M059J (cell line): Measurements from ENCODE around the gene SLC26A9. TPM values are rescaled to one million over a fixed set of nuclear protein-coding genes. Genes with fewer than 3 reads are reported as not detected.
"Not testable (repeated sequence)": the region's sequence is repeated elsewhere in the genome, so short reads cannot be mapped to it uniquely, and the experiment has no call there.

Experiments
- DNase-seq: peaks from one replicate; pipeline ENCODE4 v3.0.0-alpha.2; 2012; ENCODE audit warnings: low read depth
- total RNA-seq: library from RNA; depleted of rRNA; stranded (reverse); fragments of >200 nt; shearing (Covaris generic); gene quantifications from 2 replicates; pipeline ENCODE4 v1.2.3, GENCODE V29; 2014

The SLC26A9 gene
- total RNA-seq, 1 experiment from 2014 or later, result not detected

DNA sequence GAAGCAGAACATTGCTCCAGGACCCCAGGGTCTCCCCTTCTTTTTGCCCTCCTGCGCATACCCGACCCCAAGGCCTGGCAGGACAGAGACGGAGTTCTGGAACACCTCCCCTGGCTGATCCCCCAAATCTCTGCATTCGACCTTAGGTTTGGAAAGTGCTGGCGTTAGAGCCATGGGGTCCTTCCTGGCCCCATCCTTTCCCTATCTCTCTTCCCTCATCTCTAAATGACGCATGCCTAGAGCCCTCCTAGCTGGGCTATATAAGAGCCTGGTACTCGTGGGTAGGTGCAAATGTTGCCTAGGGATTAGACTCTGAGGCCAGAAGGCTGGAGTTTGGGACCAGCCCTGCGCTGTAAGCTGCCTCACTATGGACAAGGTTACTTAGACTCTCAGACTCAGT lies 16.6 kb downstream of the SLC26A9 start:
- no peak for DNase-seq

DNA sequence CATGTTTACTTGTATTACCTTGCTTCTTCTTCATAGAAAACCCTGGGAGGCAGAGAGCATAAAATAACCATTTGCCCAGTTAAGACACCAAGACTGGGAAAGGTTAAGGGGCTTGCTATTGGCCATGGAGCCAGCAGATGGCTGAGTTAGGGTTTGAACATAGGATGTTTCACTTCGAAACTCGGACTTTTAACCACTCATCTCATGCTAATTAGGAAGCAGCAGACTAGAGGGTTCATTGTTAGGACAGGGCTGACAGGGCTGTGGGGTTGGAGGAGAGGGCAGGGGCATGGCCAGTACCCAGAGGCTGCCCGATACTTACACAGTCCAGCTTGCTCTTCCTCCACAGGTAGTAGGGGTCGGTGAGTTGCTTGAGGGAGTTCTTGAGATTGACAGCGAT lies 17.0 kb downstream of the SLC26A9 start:
- DNase-seq, result peak; percentile 9

DNA sequence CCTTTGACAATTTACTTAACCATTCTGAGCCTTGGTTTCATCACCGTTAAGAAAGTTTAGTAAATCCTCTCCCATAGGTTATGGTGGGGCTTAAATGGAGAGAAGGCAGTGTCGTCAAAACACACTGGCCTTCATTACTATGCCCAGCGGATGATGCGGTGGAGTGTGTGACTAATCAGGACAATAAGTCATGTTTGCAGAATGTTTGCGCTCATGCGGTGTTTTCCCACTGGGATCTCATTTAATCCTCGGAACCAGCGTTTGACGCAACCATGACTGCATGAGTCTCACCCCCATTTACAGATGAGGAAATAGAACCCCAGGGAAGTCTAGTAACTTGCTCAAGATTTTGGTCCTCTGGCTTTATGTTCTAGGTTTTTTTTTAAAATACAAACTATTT lies 17.5 kb downstream of the SLC26A9 start:
- DNase-seq, result peak; percentile 95

DNA sequence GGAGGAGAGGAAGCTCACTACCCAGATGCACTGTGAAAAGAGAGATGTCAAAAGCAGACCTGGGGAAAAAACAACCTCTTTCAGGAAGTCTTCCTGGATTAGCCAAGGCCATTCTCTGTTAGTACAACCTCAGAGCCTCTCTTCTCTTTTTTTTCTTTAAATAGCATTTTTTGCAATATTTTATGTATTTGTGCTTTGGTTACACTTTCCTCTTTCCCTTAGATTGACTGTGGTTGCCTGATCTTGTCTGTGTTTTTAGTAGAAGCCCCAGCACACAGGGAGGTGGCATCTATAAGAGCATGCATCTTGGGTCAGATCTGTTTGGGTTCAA lies 18.8 kb downstream of the SLC26A9 start:
- DNase-seq, result no peak

DNA sequence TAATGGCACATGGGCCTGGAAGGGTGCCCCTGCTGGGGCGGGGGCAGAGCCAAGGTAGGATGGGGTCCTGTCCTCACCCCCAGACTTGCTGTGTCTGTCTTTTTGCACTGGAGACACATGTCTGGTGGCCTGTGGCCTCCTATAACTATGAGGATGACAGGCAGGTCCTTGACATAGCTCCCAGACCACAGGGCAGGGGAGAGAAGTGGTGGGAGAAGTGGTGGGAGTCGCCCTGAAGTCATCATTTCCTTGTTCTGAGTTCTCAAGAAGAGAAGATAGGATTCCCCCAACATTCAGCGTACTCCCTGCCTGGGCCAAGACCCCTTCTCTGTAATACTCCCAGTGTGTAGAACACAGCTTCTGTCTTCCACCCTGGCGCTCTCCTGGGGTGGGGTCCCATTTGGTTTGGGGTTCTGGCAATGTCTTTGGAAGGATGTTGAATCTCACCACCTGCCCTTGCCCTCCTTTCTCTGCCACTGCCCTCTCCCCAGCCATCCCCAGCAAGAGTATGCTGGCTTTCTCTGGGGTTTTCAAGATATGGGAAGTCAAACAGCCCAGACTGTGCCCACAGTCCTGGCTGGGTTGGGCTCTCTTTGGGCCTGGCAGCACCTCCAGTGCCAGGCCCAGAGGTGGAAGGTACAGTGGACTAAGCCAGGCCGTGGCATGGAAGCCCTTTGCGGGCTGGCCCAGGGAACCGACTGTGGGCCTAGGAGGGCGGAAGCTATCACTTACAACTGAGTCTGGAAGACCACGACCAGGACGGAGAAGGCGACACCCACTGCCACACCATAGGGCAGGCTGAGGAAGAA lies 19.4 kb downstream of the SLC26A9 start:
- no peak for DNase-seq

DNA sequence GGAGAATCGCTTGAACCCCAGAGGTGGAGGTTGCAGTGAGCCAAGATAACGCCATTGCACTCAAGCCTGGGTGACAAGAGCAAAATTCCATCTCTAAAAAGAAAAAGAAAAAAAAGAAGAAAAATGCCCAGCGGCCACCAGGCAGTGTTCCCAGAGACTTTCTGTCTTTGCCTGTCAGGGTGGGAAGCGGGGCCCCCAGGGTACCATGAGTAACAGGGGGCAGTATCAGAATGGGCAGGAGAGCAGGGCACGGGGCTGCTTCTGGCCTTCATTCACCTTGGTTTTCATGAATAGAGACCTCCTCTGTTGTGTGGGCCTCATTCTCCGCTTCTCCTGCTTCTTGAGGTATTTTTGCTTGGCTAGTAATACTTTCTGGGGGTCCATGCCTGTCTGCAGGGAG lies 20.4 kb downstream of the SLC26A9 start:
- DNase-seq, result no peak

DNA sequence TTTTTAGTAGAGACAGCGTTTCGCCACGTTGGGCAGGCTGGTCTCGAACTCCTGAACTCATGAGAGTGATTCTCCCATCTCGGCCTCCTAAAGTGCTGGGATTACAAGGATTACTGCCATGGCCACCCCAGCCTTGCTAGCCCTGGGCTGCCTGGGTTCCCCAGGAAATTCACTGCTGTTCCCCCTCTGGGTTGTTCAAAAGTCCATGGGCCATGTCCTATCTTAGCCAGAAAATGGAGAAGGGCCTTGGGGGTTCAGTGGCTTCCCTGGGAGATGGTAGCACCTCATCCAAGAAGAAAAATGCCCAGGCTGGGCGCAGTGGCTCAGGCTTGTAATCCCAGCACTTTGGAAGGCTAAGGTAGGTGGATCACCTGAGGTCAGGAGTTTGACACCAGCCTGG lies 20.9 kb downstream of the SLC26A9 start:
- DNase-seq, result no peak

DNA sequence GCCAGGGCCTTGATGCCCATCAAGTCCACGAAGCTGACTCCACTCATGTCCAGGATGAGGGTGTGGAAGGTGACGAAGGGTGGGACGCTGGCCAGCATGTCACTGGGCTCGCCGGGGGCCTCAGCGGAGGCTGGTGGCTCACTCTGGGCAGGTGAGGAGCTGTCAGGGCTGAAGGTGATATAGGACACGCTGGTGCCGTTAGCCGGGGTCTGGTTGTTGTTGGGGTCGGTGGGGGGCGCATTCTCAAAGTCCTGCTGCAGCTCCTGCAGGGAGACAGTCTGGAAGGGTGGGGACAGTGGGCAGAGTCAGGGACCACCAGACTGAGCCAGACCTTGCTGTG lies 21.7 kb downstream of the SLC26A9 start:
- DNase-seq, result no peak

DNA sequence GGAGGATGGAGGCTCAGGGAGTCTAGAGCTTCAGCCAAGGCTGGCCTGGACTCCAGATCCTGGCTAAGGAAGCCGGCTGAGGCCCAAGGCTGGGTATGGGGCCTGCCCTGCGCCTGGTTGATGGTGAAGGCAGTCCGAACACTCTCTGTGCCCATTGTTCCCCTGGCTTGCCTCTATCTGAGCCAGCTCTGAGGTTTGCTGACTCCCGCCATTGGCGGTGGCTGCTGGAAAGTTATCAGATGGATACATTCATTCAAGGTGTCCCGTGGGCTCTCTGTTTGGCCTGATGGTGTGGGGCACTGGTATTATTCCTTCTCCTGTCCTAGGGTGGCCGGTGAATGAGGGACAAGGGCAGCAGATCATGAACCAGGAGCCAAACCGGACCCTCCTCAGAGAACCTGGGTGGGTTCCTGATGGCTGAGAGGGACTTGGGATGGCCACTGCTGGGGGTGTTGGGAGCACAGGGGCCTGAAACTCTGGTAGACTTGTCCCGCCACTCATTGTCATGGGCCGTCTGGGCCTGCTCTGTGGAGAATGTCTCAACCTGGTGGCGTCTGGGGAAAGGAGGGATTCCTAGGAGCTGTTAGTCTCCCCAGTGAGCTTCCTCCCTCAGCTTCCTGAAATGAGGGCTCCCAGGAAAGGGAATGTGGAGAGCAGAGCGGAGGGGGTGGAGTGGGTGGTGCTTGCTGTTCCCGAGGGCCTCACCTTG lies 22.2 kb downstream of the SLC26A9 start:
- DNase-seq, result peak; percentile 30

DNA sequence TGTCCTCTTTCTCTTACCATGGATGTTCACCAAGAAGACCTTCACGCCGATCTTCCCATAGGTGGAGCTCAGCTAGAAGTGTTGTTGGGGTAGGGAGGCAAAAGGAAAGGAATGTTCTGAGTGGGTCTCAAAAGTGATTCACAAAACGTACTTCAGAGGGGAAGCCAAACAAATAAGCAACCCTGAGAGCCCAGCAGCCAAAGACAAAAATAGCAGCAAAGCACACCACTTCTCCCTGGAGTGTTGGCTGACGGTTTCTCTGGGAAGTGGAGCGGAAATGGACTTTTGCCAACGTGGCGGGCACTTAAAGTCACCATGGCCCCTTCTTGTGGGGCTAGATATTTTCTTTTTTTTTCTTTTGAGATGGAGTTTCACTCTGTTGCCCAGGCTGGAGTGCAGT lies 23.1 kb downstream of the SLC26A9 start:
- peak; percentile 39 for DNase-seq

DNA sequence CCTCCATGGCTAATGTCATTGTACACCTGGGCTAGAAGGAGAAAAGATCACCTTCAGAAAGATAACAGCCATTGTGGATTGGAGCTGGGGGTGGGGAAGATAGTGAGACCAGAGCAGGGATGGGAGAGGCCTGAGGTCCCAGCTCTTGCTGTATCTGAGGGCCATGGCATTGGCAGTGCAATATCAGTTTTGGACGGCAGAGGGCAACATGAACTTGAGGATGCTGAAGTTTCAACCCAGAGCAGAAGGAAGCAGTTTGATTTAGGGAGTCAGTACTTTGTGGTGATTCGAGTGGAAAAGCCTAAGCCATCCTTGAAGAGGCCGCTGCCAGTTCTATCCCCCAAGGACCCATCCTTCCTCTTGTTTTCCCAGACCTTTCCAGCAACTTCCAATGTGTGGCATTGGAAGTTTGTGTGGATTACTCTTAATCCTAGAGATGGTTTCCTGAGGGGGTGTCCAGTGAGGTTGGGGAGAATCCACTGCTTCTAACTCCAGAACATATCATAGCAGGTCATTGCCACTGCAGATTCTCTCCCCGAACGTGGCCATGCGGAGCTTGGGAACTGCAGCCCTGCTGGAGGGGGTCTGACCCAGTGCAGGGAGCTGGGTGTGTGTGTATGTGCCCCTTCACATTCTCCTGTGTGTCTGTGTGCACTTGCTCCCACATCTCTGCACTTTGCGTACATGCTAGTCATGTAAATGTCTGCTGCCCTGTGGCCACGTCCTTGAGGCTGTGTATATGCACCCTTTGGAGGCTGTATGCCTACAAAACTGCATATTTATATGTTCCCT lies 24.1 kb downstream of the SLC26A9 start:
- peak; percentile 78 for DNase-seq

DNA sequence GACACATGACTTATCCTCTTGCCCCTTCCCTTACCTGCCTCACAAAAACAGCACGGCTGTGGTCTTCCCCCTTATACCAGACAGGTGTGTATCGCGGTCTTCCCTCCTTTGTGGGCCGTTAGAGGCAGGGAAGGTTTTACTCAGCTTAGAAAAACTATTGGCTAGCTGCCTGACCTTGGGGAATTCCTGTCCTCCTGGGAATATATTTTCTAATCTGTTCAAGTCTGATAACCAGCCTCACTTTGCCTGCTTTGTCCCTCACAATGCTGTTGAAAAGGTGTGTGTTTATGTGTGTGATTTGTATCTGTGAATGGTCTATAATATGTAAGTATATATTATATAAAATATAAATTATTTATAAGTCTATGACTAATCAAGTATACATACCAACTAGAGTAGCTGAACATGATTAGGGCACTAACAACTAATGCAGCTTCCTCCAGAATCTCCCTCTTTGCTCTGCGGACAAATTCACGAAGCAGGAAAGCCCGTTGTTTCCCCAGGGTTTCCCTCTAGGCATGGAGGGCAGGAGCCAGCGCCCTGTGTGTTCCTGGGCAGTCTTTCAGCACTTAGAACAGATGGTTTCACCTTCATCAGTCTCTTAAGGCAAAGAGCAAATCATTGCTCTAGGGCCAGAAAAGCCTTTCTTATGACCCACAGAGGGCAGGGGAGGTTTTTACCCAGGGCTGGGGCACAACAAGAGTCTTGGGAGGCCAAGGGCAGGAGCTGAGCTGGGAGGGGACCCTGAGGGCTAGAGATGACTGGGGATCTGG lies 25.6 kb downstream of the SLC26A9 start:
- no peak for DNase-seq

DNA sequence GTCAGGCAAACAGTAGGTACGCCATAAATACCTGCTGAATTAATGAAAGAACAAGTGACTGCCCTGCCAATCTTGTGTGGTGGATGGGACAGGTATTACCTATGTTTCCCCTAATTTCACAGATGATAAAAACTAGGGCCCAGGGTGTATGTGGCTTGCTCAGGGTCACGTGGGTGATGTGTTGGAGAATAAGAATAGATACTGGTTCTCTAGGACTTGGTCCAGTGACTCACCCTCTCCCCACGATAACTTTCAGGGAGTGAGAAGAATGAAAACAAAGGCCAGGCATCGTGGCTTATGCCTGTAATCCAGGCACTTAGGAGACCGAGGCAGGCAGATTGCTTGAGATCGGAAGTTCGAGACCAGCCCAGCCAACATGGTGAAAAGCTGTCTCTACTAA lies 26.7 kb downstream of the SLC26A9 start:
- DNase-seq, result peak; percentile 80

DNA sequence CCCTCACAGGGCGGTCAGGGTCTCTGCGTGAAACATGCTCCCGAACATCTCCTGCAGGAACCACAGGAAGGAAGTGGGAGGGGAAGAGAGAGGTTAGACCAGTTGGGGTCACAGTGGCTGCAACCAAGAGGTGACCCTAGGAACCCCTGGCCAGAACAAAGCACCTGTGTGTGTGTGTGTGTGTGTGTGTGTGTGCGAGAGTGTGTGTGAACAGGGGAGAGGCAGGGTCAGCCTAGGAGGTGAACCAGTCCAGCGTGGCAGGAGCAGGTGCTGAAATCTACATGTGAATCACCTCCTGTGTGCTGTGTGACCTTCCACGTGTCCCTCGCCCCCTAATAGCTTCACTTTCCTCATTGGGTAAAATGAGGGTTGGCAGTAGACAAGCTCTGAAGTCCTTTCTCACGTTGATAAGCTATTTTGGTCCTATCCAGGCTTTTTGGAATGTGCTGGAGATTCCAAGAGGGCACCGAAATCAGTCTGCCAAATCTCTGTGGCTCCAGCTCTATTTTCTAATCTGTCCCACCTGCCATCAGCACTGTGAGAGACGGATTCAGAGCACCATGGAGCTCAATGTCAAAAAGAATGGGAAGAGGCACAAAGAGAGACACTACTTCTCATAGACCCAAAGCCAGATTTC lies 27.8 kb downstream of the SLC26A9 start:
- no peak for DNase-seq

DNA sequence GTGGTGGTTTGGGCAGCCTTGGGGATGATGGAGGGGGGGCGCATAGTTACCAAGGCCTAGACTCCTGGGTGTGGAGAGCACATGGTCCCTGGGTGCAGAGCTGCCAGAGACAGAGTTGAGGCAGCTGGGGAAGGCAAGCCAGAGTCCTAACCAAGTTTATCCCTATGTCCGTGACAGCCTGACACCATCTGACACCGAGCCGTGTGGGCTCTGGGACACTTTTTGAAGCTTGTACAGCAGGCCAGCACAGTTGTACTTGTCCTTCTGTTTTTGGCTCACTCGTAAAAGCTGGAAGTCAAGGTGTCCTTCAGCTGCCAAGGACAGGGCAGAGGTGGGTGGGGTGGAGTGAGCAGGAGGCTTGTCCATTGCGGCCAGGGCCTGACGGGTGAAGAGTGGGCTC lies 28.5 kb downstream of the SLC26A9 start:
- DNase-seq, result no peak

DNA sequence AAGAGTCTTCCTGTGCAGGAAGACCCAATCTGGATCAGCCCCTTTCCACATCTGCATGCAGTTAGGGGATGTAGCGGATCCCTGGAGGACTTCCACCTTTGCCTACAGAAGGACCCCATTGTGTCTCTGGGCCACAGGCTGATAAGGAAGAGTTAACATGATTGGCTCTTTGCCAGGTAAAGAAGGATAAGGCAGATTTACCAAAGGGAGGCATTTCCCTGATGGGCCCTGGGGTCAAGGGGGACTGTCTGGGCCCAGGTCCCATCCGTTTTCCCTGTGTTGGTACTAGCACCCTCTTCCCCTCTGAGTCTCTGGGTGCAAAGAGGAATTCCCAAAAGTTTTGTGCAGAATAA lies 29.1 kb downstream of the SLC26A9 start:
- DNase-seq, result no peak

DNA sequence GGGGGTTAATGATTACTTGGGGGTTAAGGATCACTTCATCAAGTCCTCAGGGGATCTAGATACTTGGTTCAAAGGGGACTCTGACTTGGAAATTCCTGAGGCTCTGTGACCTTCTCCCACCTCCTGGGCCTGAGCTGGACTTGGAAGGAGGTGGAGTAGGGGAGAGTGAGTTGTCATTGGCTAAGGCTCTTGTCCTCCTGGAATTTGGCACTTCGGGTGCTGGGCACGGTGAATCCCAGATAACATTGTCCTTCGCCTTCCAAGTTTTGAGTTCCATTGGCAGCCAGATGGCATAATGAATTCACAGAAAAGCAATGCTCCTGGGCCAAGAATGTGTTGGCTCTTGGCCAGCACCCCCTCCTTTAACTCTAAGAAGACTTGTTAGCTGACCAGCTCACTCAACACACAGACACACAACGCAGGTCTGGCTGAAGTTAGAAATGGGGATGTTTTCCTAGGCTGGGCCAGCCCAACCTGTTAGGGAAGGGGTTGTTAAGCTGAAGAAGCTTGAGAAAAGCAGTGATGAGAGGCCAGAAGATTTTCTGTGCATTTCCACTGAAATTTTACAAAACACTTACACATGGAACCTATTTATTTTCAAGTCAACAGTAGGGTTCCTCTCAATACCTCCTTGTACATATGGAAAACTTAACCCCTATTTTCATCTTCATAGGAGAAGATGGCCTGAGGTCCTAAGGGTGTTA lies 29.7 kb downstream of the SLC26A9 start:
- DNase-seq, result peak; percentile 41

DNA sequence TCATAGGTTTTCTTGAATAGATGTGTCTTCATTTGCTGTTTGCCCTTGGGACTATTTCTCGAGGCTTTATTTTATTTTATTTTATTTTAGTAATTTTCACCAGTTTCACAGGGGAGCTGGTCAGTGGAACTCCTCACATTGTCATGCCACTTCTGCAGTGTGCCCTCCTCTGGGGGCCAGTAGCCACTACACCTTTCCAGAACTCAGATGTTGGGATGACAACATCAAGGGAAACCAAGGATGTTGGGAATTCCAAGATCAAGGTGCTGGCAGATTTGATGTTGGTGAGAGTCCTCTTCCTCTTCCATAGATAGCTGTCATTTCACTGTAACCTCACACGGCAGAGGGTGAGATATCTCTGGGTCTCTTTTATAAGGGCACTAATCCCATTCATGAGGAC lies 35.5 kb downstream of the SLC26A9 start:
- peak; percentile 41 for DNase-seq

DNA sequence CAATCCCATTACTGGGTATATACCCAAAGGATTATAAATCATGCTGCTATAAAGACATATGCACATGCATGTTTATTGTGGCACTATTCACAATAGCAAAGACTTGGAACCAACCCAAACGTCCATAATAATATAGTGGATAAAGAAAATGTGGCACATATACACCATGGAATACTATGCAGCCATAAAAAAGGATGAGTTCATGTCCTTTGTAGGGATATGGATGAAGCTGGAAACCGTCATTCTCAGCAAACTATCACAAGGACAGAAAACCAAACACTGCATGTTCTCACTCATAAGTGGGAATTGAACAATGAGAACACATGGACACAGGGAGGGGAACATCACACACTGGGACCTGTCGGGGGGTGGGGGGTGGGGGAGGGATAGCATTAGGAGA lies 38.2 kb downstream of the SLC26A9 start:
- DNase-seq, result not testable (repeated sequence)

DNA sequence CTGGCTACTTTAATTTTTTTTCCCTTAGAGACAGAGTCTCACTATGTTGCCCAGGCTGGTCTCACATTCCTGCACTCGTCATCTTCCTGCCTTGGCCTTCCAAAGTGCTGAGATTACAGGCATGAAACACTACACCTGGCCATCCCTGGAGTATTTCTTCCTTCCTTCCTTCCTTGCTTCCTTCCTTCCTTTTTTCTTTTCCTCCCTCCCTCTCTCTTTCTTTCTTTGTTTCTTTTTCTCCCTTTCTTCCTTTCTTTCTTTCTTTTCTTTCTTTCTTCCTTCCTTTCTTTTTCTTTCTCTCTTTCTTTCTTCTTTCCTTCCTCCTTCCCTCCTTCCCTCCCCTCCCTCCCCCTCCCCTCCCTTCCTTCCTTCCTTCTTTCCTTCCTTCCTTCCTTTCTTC lies 46.9 kb downstream of the SLC26A9 start:
- DNase-seq, result no peak

DNA sequence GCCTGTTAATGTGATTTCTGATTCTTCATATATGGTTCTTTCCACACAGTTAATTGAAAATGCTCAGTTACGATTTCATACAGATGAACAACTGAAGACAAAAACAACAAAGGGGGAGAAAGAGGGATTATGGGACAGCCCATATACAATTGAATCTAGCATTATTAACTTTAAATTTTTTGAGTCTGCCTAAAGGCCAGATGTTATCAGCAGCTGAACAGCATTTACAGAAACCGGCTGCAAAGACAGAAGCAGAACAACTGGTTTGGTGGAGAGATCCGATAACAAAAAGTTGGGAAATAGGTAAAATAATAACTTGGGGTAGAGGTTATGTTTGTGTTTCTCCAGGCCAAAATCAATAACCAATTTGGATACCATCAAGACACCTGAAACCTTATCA lies 49.1 kb downstream of the SLC26A9 start:
- DNase-seq, result not testable (repeated sequence)
